ENCODE results near the gene MAN2A1.
"Not testable (repeated sequence)": the region's sequence is repeated elsewhere in the genome, so short reads cannot be mapped to it uniquely, and the experiment has no call there.

The MAN2A1 gene

GRCh38 chr5:109757490-109757889, 67.8 kb downstream of the MAN2A1 start:
- DNase-seq = no peak

- DNase-seq = no peak
Observed at GRCh38 chr5:109759306-109759705, 69.6 kb downstream of the MAN2A1 start.

- DNase-seq = not testable (repeated sequence)
Observed at GRCh38 chr5:109760130-109760529, 70.4 kb downstream of the MAN2A1 start.

GRCh38 chr5:109762821-109763220, 73.1 kb downstream of the MAN2A1 start:
- no peak for DNase-seq

- DNase-seq = no peak
Observed at GRCh38 chr5:109767184-109767995, 77.7 kb downstream of the MAN2A1 start.

GRCh38 chr5:109767997-109768396, 78.3 kb downstream of the MAN2A1 start:
- DNase-seq = no peak

- peak; percentile 6 for DNase-seq
Observed at GRCh38 chr5:109769597-109770291, 80.0 kb downstream of the MAN2A1 start.

- DNase-seq = no peak
Observed at GRCh38 chr5:109775130-109775529, 85.4 kb downstream of the MAN2A1 start.

- DNase-seq = peak; percentile 11
Observed at GRCh38 chr5:109779036-109779735, 89.5 kb downstream of the MAN2A1 start.

GRCh38 chr5:109784687-109785086, 95.0 kb downstream of the MAN2A1 start:
- DNase-seq = no peak

- no peak for DNase-seq
Observed at GRCh38 chr5:109786206-109786855, 96.6 kb downstream of the MAN2A1 start.

GRCh38 chr5:109788596-109788995, 98.9 kb downstream of the MAN2A1 start:
- no peak for DNase-seq

- no peak for DNase-seq
Observed at GRCh38 chr5:109792613-109793012, 102.9 kb downstream of the MAN2A1 start.

GRCh38 chr5:109803854-109804253, 114.1 kb downstream of the MAN2A1 start:
- DNase-seq = no peak

GRCh38 chr5:109805472-109805871, 115.7 kb downstream of the MAN2A1 start:
- peak; percentile 49 for DNase-seq

- DNase-seq = no peak
Observed at GRCh38 chr5:109805883-109806282, 116.2 kb downstream of the MAN2A1 start.

- DNase-seq = no peak
Observed at GRCh38 chr5:109812698-109813097, 123.0 kb downstream of the MAN2A1 start.

- DNase-seq = no peak
Observed at GRCh38 chr5:109816732-109817131, 127.0 kb downstream of the MAN2A1 start.

GRCh38 chr5:109819878-109820277, 130.2 kb downstream of the MAN2A1 start:
- DNase-seq = no peak

- peak; percentile 76 for DNase-seq
Observed at GRCh38 chr5:109823597-109823996, 133.9 kb downstream of the MAN2A1 start.

GRCh38 chr5:109825450-109825849, 135.7 kb downstream of the MAN2A1 start:
- no peak for DNase-seq

GRCh38 chr5:109826426-109826825, 136.7 kb downstream of the MAN2A1 start:
- no peak for DNase-seq

GRCh38 chr5:109829331-109829730, 139.6 kb downstream of the MAN2A1 start:
- DNase-seq = peak; percentile 30

All from fibroblast of skin of scalp (primary cell).